CD4-positive, alpha-beta memory T cell (primary cell): ENCODE data around the gene STK24. TPM values are rescaled to one million over a fixed set of nuclear protein-coding genes. Genes with fewer than 3 reads are reported as not detected.

Experiments used
- CTCF ChIA-PET: fragments of 350-600 bp; sonication (Branson Sonifier 250); formaldehyde crosslinking; loops from one replicate; lab custom pipeline; 2021; ENCODE audit warnings: inconsistent platforms; ENCODE audit not compliant: partially characterized antibody; lab: Charles Lee
- POLR2A ChIA-PET: fragments of 350-600 bp; sonication (Branson Sonifier 250); formaldehyde crosslinking; loops from one replicate; lab custom pipeline; 2021; ENCODE audit not compliant: partially characterized antibody; lab: Charles Lee
- DNase-seq, 5 donors: peaks; one replicate each; pipeline versions ENCODE4 v3.0.0 to v3.0.0-alpha.2; 2020 to 2022; ENCODE audit warnings: mixed read lengths in 1 of 5
- H3K27ac ChIP-seq: one replicate; pipeline ENCODE4 v1.7.0; 2013; ENCODE audit warnings: low read depth, low read length
- H3K27me3 ChIP-seq: 2 replicates; pipeline ENCODE4 v1.7.0; 2013; ENCODE audit warnings: mild to moderate bottlenecking, low read length, moderate library complexity; ENCODE audit not compliant: insufficient read depth
- H3K36me3 ChIP-seq: 2 replicates; pipeline ENCODE4 v1.7.0; 2013; ENCODE audit warnings: mild to moderate bottlenecking, low read length, moderate library complexity; ENCODE audit not compliant: insufficient read depth
- H3K4me1 ChIP-seq: 2 replicates; pipeline ENCODE4 v1.7.0; 2013; ENCODE audit warnings: mild to moderate bottlenecking, low read length, moderate library complexity; ENCODE audit not compliant: insufficient read depth
- H3K4me3 ChIP-seq, 2 donors: one replicate each; pipeline ENCODE4 v1.7.0; 2013; ENCODE audit warnings: low read length in 2 of 2, mild to moderate bottlenecking in 1 of 2
- H3K9me3 ChIP-seq, 2 donors: one replicate each; pipeline ENCODE4 v1.7.0; 2013; ENCODE audit warnings: low read length in 2 of 2, control low read depth in 1 of 2; ENCODE audit not compliant: control insufficient read depth in 1 of 2
- H3K27ac Mint-ChIP-seq, 7 donors: one replicate each; pipeline ENCODE4 v1.8.0; 2020 to 2021; ENCODE audit warnings: mixed read lengths in 7 of 7, mild to moderate bottlenecking in 6 of 7, inconsistent platforms in 3 of 7, moderate library complexity in 3 of 7
- H3K27me3 Mint-ChIP-seq, 2 donors: one replicate each; pipeline ENCODE4 v1.8.0; 2020 to 2021; ENCODE audit warnings: mixed read lengths in 2 of 2
- H3K36me3 Mint-ChIP-seq, 2 donors: one replicate each; pipeline ENCODE4 v1.8.0; 2020 to 2021; ENCODE audit warnings: mixed read lengths in 2 of 2, inconsistent platforms in 1 of 2, mild to moderate bottlenecking in 1 of 2
- H3K4me1 Mint-ChIP-seq, 4 donors: one replicate each; pipeline ENCODE4 v1.8.0; 2020 to 2021; ENCODE audit warnings: mixed read lengths in 4 of 4, mild to moderate bottlenecking in 1 of 4
- H3K4me3 Mint-ChIP-seq, 8 donors: one replicate each; pipeline ENCODE4 v1.8.0; 2020 to 2021; ENCODE audit warnings: mixed read lengths in 8 of 8, mild to moderate bottlenecking in 7 of 8, moderate library complexity in 6 of 8, inconsistent platforms in 3 of 8
- H3K9me3 Mint-ChIP-seq, 8 donors: one replicate each; pipeline ENCODE4 v1.8.0; 2020 to 2021; ENCODE audit warnings: mixed read lengths in 8 of 8, mild to moderate bottlenecking in 5 of 8, inconsistent platforms in 3 of 8, moderate library complexity in 1 of 8
- intact Hi-C: fragments of 100-400 bp; cut with micrococcal nuclease; formaldehyde crosslinking; loops from one replicate; pipeline ENCODE4 v1.15.1; 2023
- polyA plus RNA-seq, 2 donors: library from polyadenylated mRNA; unstranded; fragments of 300-500 nt; fragmentation: Illumina TruSeq; gene quantifications; one replicate each; pipeline ENCODE4 v1.2.3, GENCODE V29; 2021
- total RNA-seq, 2 experiments: library from RNA; stranded (reverse); gene quantifications; one replicate each; pipeline ENCODE4 v1.2.3, GENCODE V29; 2021

STK24 gene
- total and polyA plus RNA-seq, 4 experiments from 2014 or later = 24.2 to 147 (median 118) TPM

DNA sequence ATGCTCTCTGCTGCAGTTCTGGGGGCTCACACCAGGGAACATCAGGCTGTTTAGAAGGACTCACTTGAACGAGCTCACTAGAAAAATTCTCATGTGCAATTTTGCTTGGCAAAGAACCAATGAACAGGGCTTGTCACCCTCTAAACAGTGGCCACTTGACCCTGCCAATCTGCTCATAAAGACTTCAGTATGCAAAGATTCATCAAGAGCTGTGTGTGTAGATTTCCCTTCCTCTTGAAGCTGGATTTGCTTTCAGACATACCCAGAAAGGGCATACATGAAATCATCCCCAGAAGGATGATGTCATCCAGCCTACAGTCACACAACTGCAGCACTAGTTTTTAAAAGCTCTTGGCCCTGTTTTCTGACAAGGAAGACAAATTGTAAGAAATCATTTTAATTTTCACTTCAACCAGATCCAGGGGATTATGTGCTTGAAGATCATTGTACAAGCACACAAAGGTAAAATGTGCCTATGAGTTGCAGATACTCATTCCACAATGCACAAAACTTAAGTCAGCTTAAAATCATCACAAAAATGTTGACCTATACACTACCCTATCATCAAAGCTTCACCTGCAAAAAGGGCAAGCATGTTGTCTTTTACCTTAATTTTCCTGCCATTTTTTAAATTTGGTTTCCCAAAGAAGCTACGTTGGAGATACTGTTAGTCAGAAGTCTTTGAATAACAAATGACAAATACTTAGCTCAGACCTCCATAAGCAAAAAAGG lies 5.2 kb upstream of the STK24 start:
- Histone ChIP-seq H3K27me3 (no peaks in the 10 kb centered on the region), H3K36me3 (no peaks in the 10 kb centered on the region), H3K4me3 (no peak overlapping the region), H3K27ac (no peak overlapping the region), H3K4me1 (no peaks in the 10 kb centered on the region), H3K9me3 (no peaks in the 10 kb centered on the region)
- DNase-seq = no peak
- Mint-ChIP-seq H3K36me3 (no peaks in the 10 kb centered on the region), H3K9me3 (no peaks in the 10 kb centered on the region), H3K27ac (peak overlapping the region in 4 of 7 donors; percentile 33 to 50 (median 41)), H3K27me3 (no peaks in the 10 kb centered on the region), H3K4me1 (peaks cover 2 to 8% (median 3%) of the 10 kb centered on the region in 4 donors), H3K4me3 (no peak overlapping the region)
- POLR2A ChIA-PET = interaction anchor here (0.8 kb wide), 1 partner anchor 102 kb away, joined by 3 read pairs; no protein-coding TSS in a partner anchor
- intact Hi-C loops = no loop called here
- CTCF ChIA-PET = interaction anchor here (0.8 to 1.5 kb wide), 5 partner anchors 41 to 136 kb away, joined by 3 to 5 read pairs (median 3); no protein-coding TSS in a partner anchor

DNA sequence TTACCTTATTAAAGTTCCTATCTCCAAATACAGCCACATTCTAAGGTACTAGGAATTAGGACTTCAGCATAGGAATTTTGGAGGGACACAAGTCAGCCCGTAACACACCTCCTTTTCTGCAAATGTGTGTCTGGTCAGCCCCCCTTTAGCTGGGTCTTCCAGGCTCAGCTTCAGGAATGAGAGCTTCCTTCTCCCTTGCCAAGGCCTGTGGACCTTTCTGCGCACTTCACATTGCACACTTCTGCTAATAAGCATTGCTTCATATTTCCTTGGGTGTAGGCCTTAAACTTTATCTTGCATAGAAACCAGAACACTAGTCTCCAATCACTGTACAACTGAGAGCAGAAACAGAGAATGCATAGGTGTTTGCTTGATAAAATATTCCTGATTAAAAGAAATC lies 4.5 kb upstream of the STK24 start:
- POLR2A ChIA-PET = no interaction called here
- no peaks in the 10 kb centered on the region for H3K4me1 ChIP-seq
- H3K27me3 ChIP-seq = no peaks in the 10 kb centered on the region
- CTCF ChIA-PET = interaction anchor here (1.1 to 1.5 kb wide), 5 partner anchors 14 to 135 kb away, joined by 3 to 5 read pairs (median 3); no protein-coding TSS in a partner anchor
- no peaks in the 10 kb centered on the region for H3K9me3 Mint-ChIP-seq
- H3K27ac ChIP-seq = no peak overlapping the region
- H3K9me3 ChIP-seq = no peaks in the 10 kb centered on the region
- intact Hi-C loops = no loop called here
- H3K36me3 ChIP-seq = no peaks in the 10 kb centered on the region
- H3K36me3 Mint-ChIP-seq = no peaks in the 10 kb centered on the region
- H3K4me3 Mint-ChIP-seq = no peak overlapping the region
- no peak for DNase-seq
- no peak overlapping the region for H3K4me3 ChIP-seq
- H3K27me3 Mint-ChIP-seq = no peaks in the 10 kb centered on the region
- peak overlapping the region in 2 of 7 donors; percentile 22 to 39 for H3K27ac Mint-ChIP-seq
- peaks cover 2 to 8% (median 3%) of the 10 kb centered on the region in 4 donors for H3K4me1 Mint-ChIP-seq

DNA sequence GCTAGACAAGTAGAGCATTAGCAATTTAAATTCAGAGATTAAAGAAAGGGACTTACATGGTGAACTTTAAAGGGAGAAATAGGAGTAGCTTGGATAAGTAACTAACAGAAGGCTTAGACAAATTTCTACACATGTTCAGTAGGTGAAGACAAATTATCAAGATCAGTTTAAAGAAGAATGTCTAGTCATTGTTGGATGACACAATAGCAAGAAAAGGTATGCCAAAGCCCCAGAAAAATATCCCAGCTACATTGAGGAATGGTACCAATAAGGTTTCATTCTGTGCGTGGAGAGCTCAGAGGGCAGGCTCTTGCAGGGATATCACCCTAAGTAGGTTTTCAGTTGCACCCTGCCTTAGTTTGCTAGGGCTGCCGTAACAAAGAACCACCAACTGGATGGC lies 3.5 kb upstream of the STK24 start:
- no peak overlapping the region for H3K4me3 Mint-ChIP-seq
- no peaks in the 10 kb centered on the region for H3K27me3 Mint-ChIP-seq

DNA sequence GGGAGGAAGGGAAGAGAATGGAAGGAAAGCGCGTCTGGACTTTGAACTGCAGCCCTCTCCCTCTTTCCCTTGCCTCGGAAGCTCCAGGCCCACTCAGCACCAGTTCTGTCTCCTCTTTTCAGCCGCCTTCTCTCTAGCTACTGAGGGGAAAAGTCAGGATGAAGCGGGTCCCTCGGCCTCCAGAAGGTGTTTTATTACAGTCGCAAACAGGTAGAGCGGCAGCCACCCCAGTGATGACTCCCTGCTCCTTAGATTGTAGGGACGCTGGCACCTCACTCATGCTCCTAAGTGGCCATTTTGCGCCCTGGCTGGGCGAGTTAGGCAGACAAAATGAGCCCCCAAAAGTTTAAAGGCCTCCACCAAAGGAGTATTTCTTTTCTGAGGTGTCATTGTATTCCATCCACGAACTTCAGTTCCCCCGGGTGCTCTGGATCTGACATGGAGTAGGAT lies 954 bp upstream of the STK24 start:
- Mint-ChIP-seq H3K9me3 (no peaks in the 10 kb centered on the region), H3K27ac (peak overlapping the region; percentile 87 to 97 (median 93)), H3K36me3 (peaks cover 0 to 10% of the 10 kb centered on the region in 2 donors), H3K27me3 (no peaks in the 10 kb centered on the region), H3K4me3 (peak overlapping the region; percentile 61 to 83 (median 79)), H3K4me1 (peaks cover 15 to 35% (median 26%) of the 10 kb centered on the region in 4 donors)
- no peaks in the 10 kb centered on the region for H3K9me3 ChIP-seq
- ChIA-PET POLR2A (interaction anchor here (0.8 to 4.8 kb wide), 13 partner anchors 9 to 133 kb away, joined by 3 to 87 read pairs (median 5); no protein-coding TSS in a partner anchor), CTCF (interaction anchor here (1.0 kb wide), 1 partner anchor 75 kb away, joined by 3 read pairs; no protein-coding TSS in a partner anchor)
- no peaks in the 10 kb centered on the region for H3K36me3 ChIP-seq
- intact Hi-C loops = loop anchor here (10.0 kb wide), 1 partner anchor 1143 kb away; the partner anchor contains the start of gene RAP2A
- H3K4me3 ChIP-seq = no peak overlapping the region
- no peaks in the 10 kb centered on the region for H3K27me3 ChIP-seq
- DNase-seq = no peak
- H3K27ac ChIP-seq = peak overlapping the region; percentile 63
- H3K4me1 ChIP-seq = peaks cover 27% of the 10 kb centered on the region

More for the DNA sequence above, 3.5 kb upstream of the STK24 start:
- ChIA-PET POLR2A (interaction anchor here (1.3 kb wide), 1 partner anchor 10 kb away, joined by 3 read pairs; no protein-coding TSS in a partner anchor), CTCF (interaction anchor here (1.1 to 1.4 kb wide), 5 partner anchors 13 to 135 kb away, joined by 3 to 7 read pairs (median 3); no protein-coding TSS in a partner anchor)
- H3K27ac ChIP-seq = no peak overlapping the region
- Mint-ChIP-seq H3K27ac (peak overlapping the region in 3 of 7 donors; percentile 1 to 71 (median 17)), H3K4me1 (peaks cover 2 to 12% (median 5%) of the 10 kb centered on the region in 4 donors), H3K9me3 (no peaks in the 10 kb centered on the region), H3K36me3 (peaks cover 0 to 4% of the 10 kb centered on the region in 2 donors)
- no peak for DNase-seq
- no peaks in the 10 kb centered on the region for H3K9me3 ChIP-seq
- H3K4me1 ChIP-seq = peaks cover 2% of the 10 kb centered on the region
- H3K36me3 ChIP-seq = no peaks in the 10 kb centered on the region
- intact Hi-C loops = no loop called here
- H3K4me3 ChIP-seq = no peak overlapping the region
- H3K27me3 ChIP-seq = no peaks in the 10 kb centered on the region

DNA sequence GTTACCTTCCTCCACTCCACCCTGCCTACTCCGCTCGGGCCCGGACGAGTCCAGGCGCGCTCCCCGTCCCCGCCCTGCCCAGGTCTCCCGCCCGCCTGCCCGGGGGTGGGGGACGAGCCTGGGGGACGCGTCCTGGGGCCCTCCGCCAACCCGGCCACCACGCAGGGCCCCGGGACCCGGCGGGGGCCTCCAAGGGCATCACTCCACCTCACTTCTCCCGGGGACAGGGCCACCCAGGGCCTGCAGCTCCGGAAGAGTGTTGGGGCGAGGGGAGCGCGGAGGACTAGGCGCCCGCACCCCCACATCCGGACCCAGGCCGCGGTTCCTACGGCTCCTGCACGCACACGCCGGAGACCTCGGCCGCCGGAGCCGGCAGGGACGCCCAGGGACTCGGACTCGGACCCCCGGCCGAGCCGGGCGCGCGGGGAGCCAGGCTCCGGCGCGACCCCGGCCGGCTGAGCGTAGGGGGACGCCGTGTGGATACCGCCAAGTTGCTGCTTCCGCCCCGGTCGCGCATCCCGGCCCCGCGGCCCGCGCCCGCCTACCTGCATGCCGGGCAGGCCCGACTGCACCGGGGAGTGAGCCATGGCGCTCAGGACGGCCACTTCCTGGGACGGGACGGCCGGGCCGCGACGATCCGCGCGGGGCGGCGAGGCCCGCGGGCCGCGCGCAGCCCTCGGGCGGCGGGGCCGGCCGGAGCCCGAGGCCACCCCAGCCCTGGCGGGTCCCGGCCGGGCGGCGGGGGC lies 534 bp downstream of the STK24 start:
- H3K27ac Mint-ChIP-seq = peak overlapping the region in 4 of 7 donors; percentile 94 to 97 (median 95)
- DNase-seq = peak; percentile 47 to 57 (median 56)
- peak overlapping the region; percentile 81 for H3K27ac ChIP-seq
- H3K27me3 ChIP-seq = no peaks in the 10 kb centered on the region
- H3K4me3 Mint-ChIP-seq = peak overlapping the region; percentile 89 to 97 (median 95)
- H3K4me3 ChIP-seq = peak overlapping the region; percentile 74 to 75
- H3K4me1 ChIP-seq = peaks cover 42% of the 10 kb centered on the region
- H3K9me3 Mint-ChIP-seq = no peaks in the 10 kb centered on the region
- ChIA-PET CTCF (interaction anchor here (1.1 to 1.2 kb wide), 4 partner anchors 10 to 131 kb away, joined by 3 to 4 read pairs (median 4); no protein-coding TSS in a partner anchor), POLR2A (interaction anchor here (0.6 to 4.8 kb wide), 18 partner anchors 9 to 1143 kb away, joined by 3 to 87 read pairs (median 6); partner anchors contain the start of gene RAP2A)
- peaks cover 28 to 50% (median 41%) of the 10 kb centered on the region in 4 donors for H3K4me1 Mint-ChIP-seq
- no peaks in the 10 kb centered on the region for H3K27me3 Mint-ChIP-seq
- peaks cover 0 to 15% of the 10 kb centered on the region in 2 donors for H3K36me3 Mint-ChIP-seq
- H3K9me3 ChIP-seq = no peaks in the 10 kb centered on the region
- intact Hi-C loops = loop anchor here (1.0 to 10.0 kb wide), 2 partner anchors 100 to 1142 kb away; partner anchors contain the start of gene RAP2A
- no peaks in the 10 kb centered on the region for H3K36me3 ChIP-seq

DNA sequence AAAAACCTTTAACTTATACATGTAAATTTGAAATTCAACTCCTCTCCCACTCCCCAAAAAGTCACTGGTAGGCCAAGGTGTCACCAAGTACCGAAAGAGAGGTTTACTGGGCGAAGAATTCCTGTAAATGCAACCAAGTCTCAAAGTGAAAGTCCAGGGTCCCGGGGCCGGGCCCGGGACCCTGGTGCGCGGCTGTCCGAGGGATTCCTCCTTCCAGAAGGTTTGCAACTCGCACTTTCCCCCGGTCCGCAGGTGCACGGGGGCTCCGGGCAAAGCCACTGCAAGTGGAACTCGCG lies 1.1 kb downstream of the STK24 start:
- CTCF ChIA-PET = interaction anchor here (1.0 to 1.2 kb wide), 5 partner anchors 10 to 130 kb away, joined by 3 to 4 read pairs (median 3); no protein-coding TSS in a partner anchor
- H3K4me1 ChIP-seq = peaks cover 47% of the 10 kb centered on the region

More for the DNA sequence above, 1.1 kb downstream of the STK24 start:
- no peak for DNase-seq
- POLR2A ChIA-PET = interaction anchor here (0.6 to 4.8 kb wide), 16 partner anchors 11 to 1142 kb away, joined by 3 to 87 read pairs (median 6); partner anchors contain the start of gene RAP2A
- Mint-ChIP-seq H3K27ac (peak overlapping the region; percentile 94 to 98 (median 95)), H3K36me3 (peaks cover 0 to 15% of the 10 kb centered on the region in 2 donors), H3K4me3 (peak overlapping the region; percentile 89 to 97 (median 95)), H3K27me3 (no peaks in the 10 kb centered on the region), H3K4me1 (peaks cover 31 to 55% (median 46%) of the 10 kb centered on the region in 4 donors), H3K9me3 (no peaks in the 10 kb centered on the region)
- H3K9me3 ChIP-seq = no peaks in the 10 kb centered on the region
- intact Hi-C loops = loop anchor here (1.0 to 10.0 kb wide), 5 partner anchors 13 to 1141 kb away; partner anchors contain the start of gene RAP2A
- no peaks in the 10 kb centered on the region for H3K27me3 ChIP-seq
- peak overlapping the region; percentile 81 for H3K27ac ChIP-seq
- H3K36me3 ChIP-seq = no peaks in the 10 kb centered on the region
- H3K4me3 ChIP-seq = peak overlapping the region; percentile 74 to 75
